Measurements from ENCODE around the gene SMIM24. TPM values are rescaled to one million over a fixed set of nuclear protein-coding genes. Genes with fewer than 3 reads are reported as not detected.
"Not testable (repeated sequence)": the region's sequence is repeated elsewhere in the genome, so short reads cannot be mapped to it uniquely, and the experiment has no call there.

SMIM24 gene
- total and polyA plus RNA-seq, 9 donors, result 0.24 to 30.7 (median 0.34) TPM; not detected in 2

DNA sequence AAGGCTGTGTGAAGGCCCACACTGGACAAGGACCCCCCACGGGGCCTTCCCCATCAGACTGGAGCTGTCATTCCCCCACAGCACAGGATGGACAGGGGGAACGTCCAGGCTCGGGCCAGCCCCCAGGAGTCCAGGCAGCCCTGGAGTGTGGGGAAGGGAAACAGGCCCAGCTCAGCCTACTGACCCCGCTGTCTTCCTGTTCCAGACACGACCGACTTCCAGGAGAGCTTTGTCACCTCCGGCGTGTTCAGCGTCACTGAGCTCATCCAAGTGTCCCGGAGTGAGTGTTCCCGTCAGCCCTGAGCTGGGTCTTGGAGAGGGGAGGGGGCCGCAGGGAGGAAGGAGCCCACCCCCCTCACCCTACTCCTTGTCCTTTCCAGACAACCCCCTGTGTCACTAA is 47.0 kb downstream of the SMIM24 start:
- DNase-seq, result peak; percentile 39
- no CpG with 5 or more reads among the region's 12 CpGs for WGBS (ENCODE audit: insufficient coverage)
- peaks cover 43% of the 10 kb centered on the region for H3K36me3 ChIP-seq (ENCODE audit: control insufficient read depth, insufficient read depth, low read length)
- H3K4me1 ChIP-seq (ENCODE audit: control insufficient read depth, insufficient read depth, low read length), result peaks cover 19% of the 10 kb centered on the region
- no peaks in the 10 kb centered on the region for H3K9me3 ChIP-seq (replicated peaks; ENCODE audit: control insufficient read depth, low read depth, low read length)
- peak overlapping the region; percentile 96 for H3K27ac ChIP-seq (ENCODE audit: low read length)
- H3K27me3 ChIP-seq (ENCODE audit: control insufficient read depth, insufficient read depth, low read length), result no peaks in the 10 kb centered on the region
- H3K4me3 ChIP-seq (ENCODE audit: low read length), result no peak overlapping the region

DNA sequence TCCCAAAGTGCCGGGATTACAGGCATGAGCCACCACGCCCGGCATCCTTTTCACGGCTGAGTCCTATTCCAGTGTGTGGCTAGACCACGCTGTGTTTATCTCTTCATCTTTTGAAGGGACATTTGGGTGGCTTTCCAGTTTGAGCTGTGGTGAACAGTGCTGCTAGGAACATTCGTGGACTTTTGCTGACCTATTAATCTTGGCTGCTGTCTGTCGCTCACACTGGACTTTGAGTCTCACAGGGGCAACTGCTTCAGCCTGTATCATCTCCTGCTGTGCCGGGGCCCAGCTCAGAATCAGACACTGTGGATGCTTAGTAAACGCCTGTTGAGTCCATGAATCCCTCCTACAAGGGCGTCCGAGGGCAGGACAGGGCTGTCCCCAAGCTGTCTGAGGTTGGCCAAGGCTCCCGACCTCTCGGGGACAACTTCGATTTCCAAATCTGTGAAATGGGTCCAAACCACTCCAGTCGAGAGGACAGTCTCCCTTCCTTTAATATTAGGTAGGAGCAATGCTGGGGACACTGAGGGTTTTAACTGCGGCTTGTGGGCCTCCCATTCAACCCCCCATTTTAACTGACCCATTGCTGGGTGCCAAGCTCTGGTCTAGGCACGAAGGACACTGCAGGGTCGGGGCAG is 48.4 kb downstream of the SMIM24 start:
- Histone ChIP-seq H3K4me3 (ENCODE audit: low read length) (no peak overlapping the region), H3K9me3 (replicated peaks; ENCODE audit: control insufficient read depth, low read depth, low read length) (no peaks in the 10 kb centered on the region), H3K27ac (ENCODE audit: low read length) (no peak overlapping the region), H3K27me3 (ENCODE audit: control insufficient read depth, insufficient read depth, low read length) (no peaks in the 10 kb centered on the region), H3K36me3 (ENCODE audit: control insufficient read depth, insufficient read depth, low read length) (peaks cover 37% of the 10 kb centered on the region), H3K4me1 (ENCODE audit: control insufficient read depth, insufficient read depth, low read length) (peaks cover 22% of the 10 kb centered on the region)
- WGBS (ENCODE audit: insufficient coverage), result 82% methylated on average over 13 of the region's 18 CpGs
- DNase-seq, result no peak

DNA sequence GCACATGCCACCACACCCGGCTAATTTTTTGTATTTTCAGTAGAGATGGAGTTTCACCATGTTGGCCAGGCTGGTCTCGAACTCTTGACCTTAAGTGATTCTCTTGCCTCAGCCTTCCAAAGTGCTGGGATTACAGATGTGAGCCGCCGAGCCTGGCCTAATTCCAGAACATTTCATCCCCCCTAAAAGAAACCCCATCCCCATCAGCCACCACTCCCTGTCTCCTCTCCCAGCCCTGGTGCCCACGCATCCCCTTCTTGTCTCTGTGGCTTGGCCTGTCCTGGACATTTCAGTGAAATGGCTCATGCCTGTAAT is 50.0 kb downstream of the SMIM24 start:
- H3K36me3 ChIP-seq (ENCODE audit: control insufficient read depth, insufficient read depth, low read length), result peaks cover 41% of the 10 kb centered on the region
- not testable (repeated sequence) for DNase-seq; H3K4me3 ChIP-seq (ENCODE audit: low read length); H3K27ac ChIP-seq (ENCODE audit: low read length); H3K9me3 ChIP-seq (replicated peaks; ENCODE audit: control insufficient read depth, low read depth, low read length); H3K27me3 ChIP-seq (ENCODE audit: control insufficient read depth, insufficient read depth, low read length)
- WGBS (ENCODE audit: insufficient coverage), result 38% methylated on average over 3 of the region's 5 CpGs
- H3K4me1 ChIP-seq (ENCODE audit: control insufficient read depth, insufficient read depth, low read length), result peaks cover 19% of the 10 kb centered on the region

DNA sequence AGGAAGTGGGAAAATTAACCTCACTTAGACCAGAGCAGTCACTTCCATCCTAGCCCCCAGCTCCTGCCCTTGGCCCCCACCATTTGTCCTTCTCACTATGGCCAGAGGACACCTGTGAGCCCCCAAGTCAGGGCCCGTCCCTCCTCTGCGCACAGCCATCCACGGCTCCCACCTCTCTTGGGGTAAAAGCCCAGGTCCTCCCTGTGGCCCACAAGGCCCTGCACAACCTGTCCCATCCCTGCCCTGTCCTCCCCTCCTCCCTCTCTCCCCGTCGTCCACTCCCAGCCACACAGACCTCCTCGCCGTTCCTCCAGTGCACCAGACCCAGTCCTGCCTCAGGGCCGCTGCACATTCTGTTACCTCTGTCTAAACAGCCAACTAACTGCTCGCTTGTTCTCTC is 53.9 kb downstream of the SMIM24 start:
- H3K4me3 ChIP-seq (ENCODE audit: low read length), result no peak overlapping the region
- H3K27me3 ChIP-seq (ENCODE audit: control insufficient read depth, insufficient read depth, low read length), result no peaks in the 10 kb centered on the region
- H3K9me3 ChIP-seq (replicated peaks; ENCODE audit: control insufficient read depth, low read depth, low read length), result no peaks in the 10 kb centered on the region
- DNase-seq, result no peak
- peaks cover 18% of the 10 kb centered on the region for H3K36me3 ChIP-seq (ENCODE audit: control insufficient read depth, insufficient read depth, low read length)
- 84% methylated on average over 9 of the region's 9 CpGs for WGBS (ENCODE audit: insufficient coverage)
- H3K27ac ChIP-seq (ENCODE audit: low read length), result no peak overlapping the region
- peaks cover 9% of the 10 kb centered on the region for H3K4me1 ChIP-seq (ENCODE audit: control insufficient read depth, insufficient read depth, low read length)

Other genes with a start within 250 kb of the SMIM24 start
- 18.4 TPM for gene NFIC, start 113.9 kb downstream of the SMIM24 start, total RNA-seq
- gene NFIC, start 113.9 kb downstream of the SMIM24 start, polyA plus RNA-seq (ENCODE audit: insufficient read depth in 1 of 8, insufficient read length in 8 of 8, low replicate concordance in 1 of 8), result 10 to 100 TPM; 30.9 to 54.5 (median 49.5) TPM
- gene SMIM44, start 2.9 kb upstream of the SMIM24 start, total RNA-seq, result not detected
- not detected for gene SMIM44, start 2.9 kb upstream of the SMIM24 start, polyA plus RNA-seq (ENCODE audit: insufficient read depth in 1 of 8, insufficient read length in 8 of 8, low replicate concordance in 1 of 8)
- 6.4 TPM for gene DOHH, start 20.1 kb upstream of the SMIM24 start, total RNA-seq
- gene DOHH, start 20.1 kb upstream of the SMIM24 start, polyA plus RNA-seq (ENCODE audit: insufficient read depth in 1 of 8, insufficient read length in 8 of 8, low replicate concordance in 1 of 8), result 10 to 100 TPM in 2 of 8 donors, 1 to 10 TPM in 6; 8.3 to 10.6 (median 9.7) TPM
- 20.8 TPM for gene FZR1, start 25.8 kb upstream of the SMIM24 start, total RNA-seq
- 10 to 100 TPM; 26.1 to 47.3 (median 32.2) TPM for gene FZR1, start 25.8 kb upstream of the SMIM24 start, polyA plus RNA-seq (ENCODE audit: insufficient read depth in 1 of 8, insufficient read length in 8 of 8, low replicate concordance in 1 of 8)
- 0.49 TPM for gene TEKTIP1, start 58.6 kb upstream of the SMIM24 start, total RNA-seq
- 1 to 10 TPM; 2.6 to 5.2 (median 4.1) TPM for gene TEKTIP1, start 58.6 kb upstream of the SMIM24 start, polyA plus RNA-seq (ENCODE audit: insufficient read depth in 1 of 8, insufficient read length in 8 of 8, low replicate concordance in 1 of 8)
- 15.3 TPM for gene MFSD12, start 77.1 kb upstream of the SMIM24 start, total RNA-seq
- 10 to 100 TPM; 22.3 to 39.7 (median 28.3) TPM for gene MFSD12, start 77.1 kb upstream of the SMIM24 start, polyA plus RNA-seq (ENCODE audit: insufficient read depth in 1 of 8, insufficient read length in 8 of 8, low replicate concordance in 1 of 8)
- 39.9 TPM for gene HMG20B, start 92.4 kb upstream of the SMIM24 start, total RNA-seq
- gene HMG20B, start 92.4 kb upstream of the SMIM24 start, polyA plus RNA-seq (ENCODE audit: insufficient read depth in 1 of 8, insufficient read length in 8 of 8, low replicate concordance in 1 of 8), result 10 to 100 TPM; 34.2 to 47.7 (median 40.8) TPM
- 0.22 TPM for gene GIPC3, start 105.0 kb upstream of the SMIM24 start, total RNA-seq
- gene GIPC3, start 105.0 kb upstream of the SMIM24 start, polyA plus RNA-seq (ENCODE audit: insufficient read depth in 1 of 8, insufficient read length in 8 of 8, low replicate concordance in 1 of 8), result 1 to 10 TPM in 7 of 8 donors, under 1 TPM in 1; 0.78 to 1.7 (median 1.3) TPM
- 0.53 TPM for gene TBXA2R, start 126.3 kb upstream of the SMIM24 start, total RNA-seq
- gene TBXA2R, start 126.3 kb upstream of the SMIM24 start, polyA plus RNA-seq (ENCODE audit: insufficient read depth in 1 of 8, insufficient read length in 8 of 8, low replicate concordance in 1 of 8), result 1 to 10 TPM; 1.6 to 2.8 (median 2.3) TPM
- 20.1 TPM for gene CACTIN, start 146.3 kb upstream of the SMIM24 start, total RNA-seq
- gene CACTIN, start 146.3 kb upstream of the SMIM24 start, polyA plus RNA-seq (ENCODE audit: insufficient read depth in 1 of 8, insufficient read length in 8 of 8, low replicate concordance in 1 of 8), result 10 to 100 TPM; 20.2 to 24.1 (median 22.7) TPM
- 8.4 TPM for gene PIP5K1C, start 219.9 kb upstream of the SMIM24 start, total RNA-seq
- 10 to 100 TPM; 16.2 to 30.0 (median 24.0) TPM for gene PIP5K1C, start 219.9 kb upstream of the SMIM24 start, polyA plus RNA-seq (ENCODE audit: insufficient read depth in 1 of 8, insufficient read length in 8 of 8, low replicate concordance in 1 of 8)
- 0.04 TPM for gene TJP3, start 227.9 kb upstream of the SMIM24 start, total RNA-seq
- gene TJP3, start 227.9 kb upstream of the SMIM24 start, polyA plus RNA-seq (ENCODE audit: insufficient read depth in 1 of 8, insufficient read length in 8 of 8, low replicate concordance in 1 of 8), result 1 to 10 TPM in 2 of 8 donors, under 1 TPM in 4, not detected in 2; 0.07 to 3.4 (median 0.66) TPM

All from muscle of leg (tissue), 11 donors.